Panc1 (cell line): ENCODE data around the gene MYRFL. TPM values are rescaled to one million over a fixed set of nuclear protein-coding genes. Genes with fewer than 3 reads are reported as not detected.

Source experiments
- ATAC-seq: fragments of 200-7000 bp; cut with Tn5 transposase; 2 replicates; pipeline ENCODE4 v1.9.1; 2020; ENCODE audit warnings: mild to moderate bottlenecking, moderate library complexity
- BruUV-seq: library from RNA; stranded (reverse); fragments of 400-500 nt; replicated peaks from 2 replicates; lab custom pipeline; 2021; lab: Mats Ljungman, UMichigan
- CTCF ChIA-PET: fragments of 300-600 bp; sonication (Branson Sonifier 250); formaldehyde crosslinking; loops from one replicate; lab custom pipeline; 2022; ENCODE audit warnings: antibody characterized with exemption; lab: Charles Lee
- POLR2A ChIA-PET: fragments of 300-600 bp; sonication (Branson Sonifier 250); formaldehyde crosslinking; loops from one replicate; lab custom pipeline; 2022; ENCODE audit warnings: antibody characterized with exemption; lab: Charles Lee
- DNase-seq: peaks from one replicate; pipeline ENCODE4 v3.0.0-alpha.2; 2010; ENCODE audit warnings: low read depth, low spot score
- H3K27ac ChIP-seq: 2 replicates; pipeline ENCODE4 v1.5.1; 2011; ENCODE audit warnings: mild to moderate bottlenecking, low read length, inconsistent platforms
- H3K27me3 ChIP-seq: fragments of 200-500 bp; sonication (Bioruptor generic); 2 replicates; pipeline ENCODE4 v1.6.0; 2014; ENCODE audit warnings: low read length, inconsistent platforms; ENCODE audit not compliant: control insufficient read depth, insufficient read depth
- H3K36me3 ChIP-seq: fragments of 200-500 bp; sonication (Bioruptor generic); 2 replicates; pipeline ENCODE4 v1.5.1; 2014; ENCODE audit warnings: inconsistent platforms, mild to moderate bottlenecking, low read length, moderate library complexity; ENCODE audit not compliant: control insufficient read depth, insufficient read depth
- H3K4me1 ChIP-seq: 2 replicates; pipeline ENCODE4 v1.5.1; 2011; ENCODE audit warnings: inconsistent platforms, mild to moderate bottlenecking, low read length, moderate library complexity; ENCODE audit not compliant: control insufficient read depth, insufficient read depth
- H3K4me3 ChIP-seq, 2 experiments: 2 replicates each; pipeline ENCODE4 v1.5.1; 2011 to 2012; ENCODE audit warnings: low read depth in 2 of 2, low read length in 2 of 2, mild to moderate bottlenecking in 2 of 2, inconsistent platforms in 1 of 2, moderate library complexity in 1 of 2
- H3K9me3 ChIP-seq: fragments of 200-500 bp; sonication (Bioruptor generic); 2 replicates; pipeline ENCODE4 v1.5.1; 2014; ENCODE audit warnings: low read depth, mild to moderate bottlenecking, inconsistent platforms, low read length, moderate library complexity; ENCODE audit not compliant: control insufficient read depth, insufficient read depth
- POLR2AphosphoS5 ChIP-seq: IDR thresholded peaks from 2 replicates; pipeline ENCODE4 v1.6.1; 2012; ENCODE audit warnings: mild to moderate bottlenecking, low read depth, low read length, moderate library complexity
- SIN3A ChIP-seq: IDR thresholded peaks from 2 replicates; pipeline ENCODE4 v1.6.1; 2012; ENCODE audit warnings: low read depth, mild to moderate bottlenecking, low read length, moderate library complexity, borderline replicate concordance; ENCODE audit not compliant: insufficient read depth
- TCF7L2 ChIP-seq: IDR thresholded peaks from 2 replicates; pipeline ENCODE4 v1.6.1; 2011; ENCODE audit warnings: mild to moderate bottlenecking, low read depth, low read length, inconsistent platforms
- in situ Hi-C: cut with HindIII; loops from 2 replicates; pipeline ENCODE4 v1.10.0; 2016; ENCODE audit warnings: low sequenced_read_pairs, low pct_unique_long_range_greater_than_20kb
- intact Hi-C: fragments of 100-400 bp; cut with micrococcal nuclease; formaldehyde crosslinking; loops from one replicate; pipeline ENCODE4 v1.10.0; 2022; ENCODE audit not compliant: unreplicated experiment
- total RNA-seq: library from RNA; stranded (reverse); gene quantifications from one replicate; pipeline ENCODE4 v1.2.1, GENCODE V29; 2021; ENCODE audit not compliant: unreplicated experiment
- TF ChIP-seq, protein P1 (sequence below), 2 experiments: IDR thresholded peaks; 2 replicates each; pipeline ENCODE4 v1.6.1; 2011 to 2012; ENCODE audit warnings: low read depth in 2 of 2, control low read depth in 1 of 2, low read length in 1 of 2, mild to moderate bottlenecking in 1 of 2, moderate library complexity in 1 of 2; ENCODE audit not compliant: insufficient read depth in 1 of 2
- TF ChIP-seq, protein P2 (sequence below): fragments of 450-650 bp; IDR thresholded peaks from 2 replicates; pipeline ENCODE4 v1.5.1; 2017; ENCODE audit warnings: mild to moderate bottlenecking

Gene MYRFL
- total RNA-seq, 1 experiment from 2014 or later = not detected

DNA sequence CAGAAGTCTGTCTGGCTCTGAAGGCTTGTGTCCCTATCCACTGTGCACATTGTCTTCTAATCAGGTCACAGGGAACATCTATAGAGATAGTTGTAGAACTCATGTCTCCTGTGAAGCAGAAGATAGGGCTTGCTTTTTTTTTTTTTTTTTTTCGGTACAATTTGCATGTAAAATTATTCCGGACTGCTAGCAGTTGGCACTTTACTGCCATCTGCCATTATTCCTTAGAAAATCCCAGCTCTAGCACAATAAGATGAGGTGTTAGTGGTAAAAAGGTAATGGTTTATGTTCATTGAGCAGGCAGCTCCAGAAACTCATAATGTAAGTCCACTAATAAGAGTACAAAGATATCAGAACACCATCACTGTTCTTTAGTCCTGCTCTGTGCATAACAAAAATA is 8.7 kb downstream of the MYRFL start:
- no peak for TF ChIP-seq SIN3A
- no peak for TF ChIP-seq POLR2AphosphoS5
- no peak for TF ChIP-seq TCF7L2
- TF ChIP-seq, protein P1, sequence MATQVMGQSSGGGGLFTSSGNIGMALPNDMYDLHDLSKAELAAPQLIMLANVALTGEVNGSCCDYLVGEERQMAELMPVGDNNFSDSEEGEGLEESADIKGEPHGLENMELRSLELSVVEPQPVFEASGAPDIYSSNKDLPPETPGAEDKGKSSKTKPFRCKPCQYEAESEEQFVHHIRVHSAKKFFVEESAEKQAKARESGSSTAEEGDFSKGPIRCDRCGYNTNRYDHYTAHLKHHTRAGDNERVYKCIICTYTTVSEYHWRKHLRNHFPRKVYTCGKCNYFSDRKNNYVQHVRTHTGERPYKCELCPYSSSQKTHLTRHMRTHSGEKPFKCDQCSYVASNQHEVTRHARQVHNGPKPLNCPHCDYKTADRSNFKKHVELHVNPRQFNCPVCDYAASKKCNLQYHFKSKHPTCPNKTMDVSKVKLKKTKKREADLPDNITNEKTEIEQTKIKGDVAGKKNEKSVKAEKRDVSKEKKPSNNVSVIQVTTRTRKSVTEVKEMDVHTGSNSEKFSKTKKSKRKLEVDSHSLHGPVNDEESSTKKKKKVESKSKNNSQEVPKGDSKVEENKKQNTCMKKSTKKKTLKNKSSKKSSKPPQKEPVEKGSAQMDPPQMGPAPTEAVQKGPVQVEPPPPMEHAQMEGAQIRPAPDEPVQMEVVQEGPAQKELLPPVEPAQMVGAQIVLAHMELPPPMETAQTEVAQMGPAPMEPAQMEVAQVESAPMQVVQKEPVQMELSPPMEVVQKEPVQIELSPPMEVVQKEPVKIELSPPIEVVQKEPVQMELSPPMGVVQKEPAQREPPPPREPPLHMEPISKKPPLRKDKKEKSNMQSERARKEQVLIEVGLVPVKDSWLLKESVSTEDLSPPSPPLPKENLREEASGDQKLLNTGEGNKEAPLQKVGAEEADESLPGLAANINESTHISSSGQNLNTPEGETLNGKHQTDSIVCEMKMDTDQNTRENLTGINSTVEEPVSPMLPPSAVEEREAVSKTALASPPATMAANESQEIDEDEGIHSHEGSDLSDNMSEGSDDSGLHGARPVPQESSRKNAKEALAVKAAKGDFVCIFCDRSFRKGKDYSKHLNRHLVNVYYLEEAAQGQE (IDR thresholded peaks at IDR 0.05; ENCODE audit: insufficient read depth in 1 of 2, low read depth in 2 of 2, low read length in 1 of 2) = no peak
- TF ChIP-seq, protein P2, sequence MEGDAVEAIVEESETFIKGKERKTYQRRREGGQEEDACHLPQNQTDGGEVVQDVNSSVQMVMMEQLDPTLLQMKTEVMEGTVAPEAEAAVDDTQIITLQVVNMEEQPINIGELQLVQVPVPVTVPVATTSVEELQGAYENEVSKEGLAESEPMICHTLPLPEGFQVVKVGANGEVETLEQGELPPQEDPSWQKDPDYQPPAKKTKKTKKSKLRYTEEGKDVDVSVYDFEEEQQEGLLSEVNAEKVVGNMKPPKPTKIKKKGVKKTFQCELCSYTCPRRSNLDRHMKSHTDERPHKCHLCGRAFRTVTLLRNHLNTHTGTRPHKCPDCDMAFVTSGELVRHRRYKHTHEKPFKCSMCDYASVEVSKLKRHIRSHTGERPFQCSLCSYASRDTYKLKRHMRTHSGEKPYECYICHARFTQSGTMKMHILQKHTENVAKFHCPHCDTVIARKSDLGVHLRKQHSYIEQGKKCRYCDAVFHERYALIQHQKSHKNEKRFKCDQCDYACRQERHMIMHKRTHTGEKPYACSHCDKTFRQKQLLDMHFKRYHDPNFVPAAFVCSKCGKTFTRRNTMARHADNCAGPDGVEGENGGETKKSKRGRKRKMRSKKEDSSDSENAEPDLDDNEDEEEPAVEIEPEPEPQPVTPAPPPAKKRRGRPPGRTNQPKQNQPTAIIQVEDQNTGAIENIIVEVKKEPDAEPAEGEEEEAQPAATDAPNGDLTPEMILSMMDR = no peak
- in situ Hi-C loops = no loop called here
- BruUV-seq = no TSS peak
- DNase-seq (no peak), ATAC-seq (no peak)
- intact Hi-C loops = no loop called here
- H3K27ac ChIP-seq = no peak overlapping the region
- H3K9me3 ChIP-seq = no peaks in the 10 kb centered on the region
- peaks cover 9% of the 10 kb centered on the region for H3K27me3 ChIP-seq
- no peak overlapping the region for H3K4me3 ChIP-seq
- H3K36me3 ChIP-seq = no peaks in the 10 kb centered on the region
- POLR2A ChIA-PET = no interaction called here
- H3K4me1 ChIP-seq = no peaks in the 10 kb centered on the region
- CTCF ChIA-PET = no interaction called here

DNA sequence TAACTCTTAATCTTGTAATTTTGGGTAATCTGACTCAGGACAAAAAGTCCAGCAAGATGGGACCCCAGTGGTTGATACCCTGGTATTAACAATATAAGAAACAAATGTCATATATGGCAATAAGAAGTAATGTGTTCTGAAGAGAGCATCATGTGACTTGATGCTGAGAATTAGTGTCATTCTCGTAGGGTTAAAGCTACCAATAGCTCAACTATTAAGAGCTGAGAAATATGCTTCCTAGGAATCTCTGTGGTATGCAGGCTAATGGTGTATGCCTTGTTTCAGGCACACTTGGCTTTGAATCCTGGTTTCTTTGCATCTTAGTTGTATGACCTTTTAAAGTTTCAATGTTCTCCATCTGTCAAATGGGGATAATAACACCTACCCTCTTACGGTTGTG is 9.1 kb downstream of the MYRFL start:
- CTCF ChIA-PET = no interaction called here
- peaks cover 9% of the 10 kb centered on the region for H3K27me3 ChIP-seq
- no TSS peak for BruUV-seq
- H3K27ac ChIP-seq = no peak overlapping the region
- intact Hi-C loops (no loop called here), in situ Hi-C loops (no loop called here)
- no peaks in the 10 kb centered on the region for H3K4me1 ChIP-seq
- POLR2A ChIA-PET = no interaction called here
- H3K4me3 ChIP-seq = no peak overlapping the region
- ATAC-seq (no peak), DNase-seq (no peak)
- no peaks in the 10 kb centered on the region for H3K36me3 ChIP-seq
- H3K9me3 ChIP-seq = no peaks in the 10 kb centered on the region
- TF ChIP-seq SIN3A = no peak
- TF ChIP-seq TCF7L2 = no peak
- TF ChIP-seq POLR2AphosphoS5 = no peak
- TF ChIP-seq, protein P2 = no peak
- TF ChIP-seq, protein P1 (IDR thresholded peaks at IDR 0.05; ENCODE audit: insufficient read depth in 1 of 2, low read depth in 2 of 2, low read length in 1 of 2) = no peak
